ENCODE data around the gene VDAC1.

VDAC1 gene

DNA sequence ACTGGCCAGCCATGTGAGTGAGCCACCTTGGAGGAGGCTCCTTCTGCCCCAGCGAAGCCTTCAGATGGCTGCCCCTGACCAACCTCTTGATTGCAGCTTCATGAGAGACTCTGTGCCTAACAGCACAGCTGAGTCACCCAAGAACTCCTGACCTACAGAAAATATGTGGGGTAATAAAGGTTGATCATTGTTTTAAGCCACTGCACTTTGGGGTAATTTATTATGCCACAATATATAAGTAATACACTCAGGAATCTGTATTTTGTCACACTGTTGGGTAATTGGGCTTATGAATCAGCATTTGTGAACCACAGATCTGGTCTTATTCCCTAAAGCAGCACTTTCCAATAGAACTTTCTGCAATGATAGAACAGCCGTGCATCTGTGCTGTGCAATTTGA, 24.4 kb upstream of the VDAC1 start:
- Mint-ChIP-seq H3K4me3 (no peak overlapping the region), H3K36me3 (no peaks in the 10 kb centered on the region), H3K4me1 (peaks cover 9% of the 10 kb centered on the region), H3K27ac (no peak overlapping the region), H3K27me3 (no peaks in the 10 kb centered on the region), H3K9me3 (no peaks in the 10 kb centered on the region)

DNA sequence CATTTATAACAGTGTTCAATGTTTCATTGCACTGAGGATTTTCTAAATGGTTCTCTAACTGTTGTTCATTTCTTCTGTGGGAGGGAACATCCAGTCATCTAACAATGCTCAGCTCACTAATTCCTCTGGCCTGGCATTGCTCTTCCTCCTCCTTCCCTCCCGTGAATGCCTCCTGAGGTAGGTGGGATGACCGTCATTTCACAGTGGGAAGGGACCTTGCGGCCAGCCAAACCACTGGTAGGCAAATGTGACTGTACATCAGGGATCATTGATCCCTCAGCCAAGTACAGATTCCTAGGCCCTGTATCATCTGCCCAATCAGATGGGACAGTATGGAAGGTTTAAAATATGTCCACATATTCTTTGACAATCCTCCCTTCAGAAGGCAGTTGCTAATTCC, 23.7 kb upstream of the VDAC1 start:
- Mint-ChIP-seq H3K27ac (no peak overlapping the region), H3K4me1 (peaks cover 9% of the 10 kb centered on the region)

DNA sequence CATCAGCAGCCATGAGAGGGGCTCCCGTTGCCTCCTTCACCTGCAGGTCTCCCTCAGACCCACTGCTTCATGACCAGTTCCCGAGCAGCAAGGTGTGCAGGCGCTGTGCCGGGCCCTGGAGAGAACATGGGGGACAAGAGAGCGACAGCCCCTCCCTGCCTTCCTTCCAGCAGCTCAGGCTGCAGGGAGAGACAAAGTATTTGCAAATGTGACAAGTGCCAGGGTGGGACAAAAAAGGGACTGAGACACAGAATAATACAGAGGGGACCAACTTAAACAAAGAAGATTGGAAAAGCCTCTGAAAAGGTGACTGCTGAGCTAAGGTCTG, 22.5 kb upstream of the VDAC1 start:
- H3K27me3 Mint-ChIP-seq: no peaks in the 10 kb centered on the region
- H3K27ac Mint-ChIP-seq: no peak overlapping the region
- H3K4me3 Mint-ChIP-seq: no peak overlapping the region
- H3K4me1 Mint-ChIP-seq: peaks cover 8% of the 10 kb centered on the region
- H3K9me3 Mint-ChIP-seq: no peaks in the 10 kb centered on the region
- no peaks in the 10 kb centered on the region for H3K36me3 Mint-ChIP-seq

More for the DNA sequence above, 23.7 kb upstream of the VDAC1 start:
- Mint-ChIP-seq H3K27me3 (no peaks in the 10 kb centered on the region), H3K36me3 (no peaks in the 10 kb centered on the region), H3K4me3 (no peak overlapping the region), H3K9me3 (no peaks in the 10 kb centered on the region)

DNA sequence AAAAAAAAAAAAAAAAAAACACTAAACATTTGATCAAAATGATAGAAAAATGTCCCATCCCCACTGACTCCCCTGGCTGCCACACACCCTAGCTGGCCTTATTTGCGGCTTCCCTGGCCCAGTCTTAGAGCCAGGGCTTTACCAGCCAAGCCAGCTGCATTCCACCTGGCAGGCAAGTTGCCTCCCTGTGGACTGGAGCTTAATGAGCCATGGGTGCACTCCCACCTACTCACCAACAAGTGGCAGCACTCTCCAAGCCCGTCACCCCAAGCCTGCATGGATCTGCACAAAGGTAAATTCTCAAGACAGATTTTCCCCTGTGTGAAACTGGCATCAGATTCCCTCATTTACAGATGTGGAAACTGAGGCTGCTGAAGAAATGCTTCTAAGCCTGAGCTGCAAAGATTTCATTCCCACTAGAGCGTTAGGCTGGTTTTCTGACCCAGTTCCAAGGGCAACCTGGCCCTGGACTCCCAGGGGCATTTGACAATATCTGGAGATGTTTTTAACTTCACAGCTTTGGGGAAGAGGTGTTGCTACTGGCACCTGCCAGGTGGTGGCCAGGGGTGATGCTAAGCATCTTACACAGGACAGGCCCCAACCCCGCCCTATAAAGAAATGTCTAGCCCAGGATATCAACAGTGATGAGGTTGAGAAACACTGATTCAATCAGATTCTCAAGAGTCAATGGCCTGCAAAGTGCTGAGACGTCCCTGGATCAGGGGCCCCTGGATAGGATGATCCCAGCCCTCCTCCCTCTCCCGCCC, 21.9 kb upstream of the VDAC1 start:
- Mint-ChIP-seq H3K4me1 (peaks cover 5% of the 10 kb centered on the region), H3K27me3 (no peaks in the 10 kb centered on the region), H3K9me3 (no peaks in the 10 kb centered on the region), H3K27ac (peak overlapping the region; percentile 78), H3K4me3 (no peak overlapping the region), H3K36me3 (no peaks in the 10 kb centered on the region)

DNA sequence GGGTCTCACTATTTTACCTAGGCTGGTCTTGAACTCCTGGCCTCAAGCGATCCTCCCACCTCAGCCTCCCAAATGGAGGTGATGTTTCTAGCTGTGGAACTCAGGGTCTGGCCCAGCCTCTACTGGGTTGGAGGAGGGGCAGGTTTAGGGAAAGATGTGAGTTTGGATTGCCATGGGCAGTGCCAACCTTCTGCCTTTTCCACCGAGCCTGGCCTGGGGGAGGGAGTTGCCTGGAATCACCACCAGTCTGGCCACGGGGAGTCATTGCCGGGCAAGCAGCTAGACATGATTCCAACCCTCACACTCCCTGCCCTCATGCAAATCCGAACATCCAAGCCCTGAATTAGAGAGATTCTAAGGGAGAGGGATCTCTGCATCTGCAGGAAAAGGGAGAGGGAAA, 21.0 kb upstream of the VDAC1 start:
- Mint-ChIP-seq H3K27me3 (no peaks in the 10 kb centered on the region), H3K4me3 (no peak overlapping the region), H3K27ac (no peak overlapping the region), H3K36me3 (no peaks in the 10 kb centered on the region), H3K9me3 (no peaks in the 10 kb centered on the region), H3K4me1 (peaks cover 5% of the 10 kb centered on the region)

DNA sequence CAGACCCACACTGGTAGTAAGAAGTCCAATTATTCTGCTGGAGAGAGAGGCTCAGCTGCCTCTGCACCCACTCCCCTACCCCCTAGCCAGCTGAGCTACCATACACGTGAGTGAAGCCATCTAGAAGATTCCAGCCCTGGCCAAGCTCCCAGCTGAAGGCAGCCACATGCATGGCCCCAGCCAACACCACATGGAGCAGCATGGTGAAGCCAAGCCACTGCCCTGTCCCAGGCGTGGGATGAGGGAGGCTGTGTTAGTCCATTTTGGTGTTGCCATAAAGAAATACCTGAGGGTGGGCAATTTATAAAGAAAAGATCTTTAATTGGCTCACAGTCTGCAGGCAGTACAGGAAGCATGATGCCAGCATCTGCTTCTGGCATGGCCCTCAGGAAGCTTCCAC, 20.0 kb upstream of the VDAC1 start:
- Mint-ChIP-seq H3K9me3 (no peaks in the 10 kb centered on the region), H3K4me1 (peaks cover 5% of the 10 kb centered on the region), H3K4me3 (no peak overlapping the region), H3K27ac (no peak overlapping the region), H3K36me3 (no peaks in the 10 kb centered on the region), H3K27me3 (no peaks in the 10 kb centered on the region)

DNA sequence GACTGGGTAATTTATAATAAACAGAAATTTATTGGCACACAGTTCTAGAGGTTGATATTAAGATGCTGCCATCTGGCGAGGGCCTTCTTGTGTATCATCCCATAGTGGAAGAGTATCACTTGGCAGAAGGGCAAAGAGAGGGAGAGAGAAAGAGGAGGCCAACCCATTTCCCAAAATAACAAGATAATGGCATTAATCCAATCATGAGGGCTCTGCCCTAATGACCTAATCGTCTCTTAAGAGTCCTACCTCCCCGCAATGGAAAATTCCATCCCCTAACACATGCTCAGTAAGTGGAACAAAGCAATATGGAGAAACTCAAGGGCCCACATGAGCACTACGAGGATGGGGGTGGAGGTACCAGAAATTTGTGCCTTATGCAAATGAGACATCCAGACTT, 17.6 kb upstream of the VDAC1 start:
- Mint-ChIP-seq H3K9me3 (no peaks in the 10 kb centered on the region), H3K36me3 (no peaks in the 10 kb centered on the region), H3K27me3 (no peaks in the 10 kb centered on the region), H3K4me1 (peaks cover 5% of the 10 kb centered on the region), H3K27ac (no peak overlapping the region), H3K4me3 (no peak overlapping the region)

DNA sequence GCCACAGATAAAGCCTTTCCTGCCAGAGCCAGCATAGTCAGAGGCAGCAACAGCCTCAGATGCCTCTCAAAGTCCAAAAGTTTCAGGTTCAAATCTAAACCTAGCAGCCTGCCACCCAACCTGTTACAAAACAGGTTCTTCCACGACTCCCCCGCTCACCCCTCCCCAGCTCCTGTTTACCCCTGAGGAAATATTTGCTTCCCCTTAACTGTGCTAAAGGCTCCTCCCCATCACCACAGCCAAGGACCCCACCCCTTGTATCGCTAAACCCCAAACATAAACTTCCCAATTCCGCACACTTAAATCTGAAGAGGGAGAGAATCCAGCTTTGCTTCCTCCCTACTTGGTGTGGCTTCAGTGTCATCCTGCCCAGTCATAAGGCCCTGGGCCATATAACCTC, 15.4 kb upstream of the VDAC1 start:
- Mint-ChIP-seq H3K27me3 (no peaks in the 10 kb centered on the region), H3K4me1 (no peaks in the 10 kb centered on the region), H3K4me3 (no peak overlapping the region), H3K27ac (no peak overlapping the region), H3K9me3 (no peaks in the 10 kb centered on the region), H3K36me3 (no peaks in the 10 kb centered on the region)

DNA sequence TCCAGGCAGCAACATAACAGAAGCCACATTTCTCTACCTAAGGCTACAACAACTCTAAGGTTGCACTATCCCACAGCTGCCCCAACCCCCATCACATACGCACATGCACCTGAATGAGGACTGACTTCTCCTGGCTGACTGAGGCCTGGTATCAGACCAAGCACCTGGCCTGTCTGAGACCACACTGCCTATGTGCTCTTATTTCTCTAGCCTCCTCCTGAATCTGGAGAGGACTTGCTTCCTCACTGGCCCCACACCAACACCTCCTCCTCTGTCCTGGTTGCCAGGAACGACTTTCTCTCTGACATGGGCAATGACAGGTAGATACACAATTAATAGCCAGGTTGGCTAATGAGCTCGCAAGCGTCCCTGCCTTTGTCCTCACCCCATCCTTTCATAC, 14.9 kb upstream of the VDAC1 start:
- Mint-ChIP-seq H3K27ac (no peak overlapping the region), H3K4me3 (no peak overlapping the region), H3K36me3 (no peaks in the 10 kb centered on the region), H3K9me3 (no peaks in the 10 kb centered on the region), H3K4me1 (no peaks in the 10 kb centered on the region), H3K27me3 (no peaks in the 10 kb centered on the region)

DNA sequence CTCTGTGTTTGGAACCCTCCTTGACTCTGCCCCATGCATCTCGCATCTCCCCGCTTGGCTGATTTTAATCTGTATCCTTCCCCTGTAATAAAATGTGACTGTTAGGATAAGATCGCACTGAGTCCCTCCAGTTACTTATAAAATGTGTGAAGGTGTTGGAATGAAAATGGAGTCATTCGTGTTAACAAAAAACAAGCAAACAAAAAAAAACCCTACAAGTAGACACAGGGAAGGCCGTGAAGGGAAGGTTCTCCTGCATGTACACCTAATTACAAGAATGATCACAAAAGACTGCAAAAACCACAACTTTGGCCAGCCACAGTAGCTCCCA, 14.2 kb upstream of the VDAC1 start:
- no peaks in the 10 kb centered on the region for H3K9me3 Mint-ChIP-seq
- no peaks in the 10 kb centered on the region for H3K36me3 Mint-ChIP-seq
- H3K4me1 Mint-ChIP-seq: no peaks in the 10 kb centered on the region
- no peaks in the 10 kb centered on the region for H3K27me3 Mint-ChIP-seq
- no peak overlapping the region for H3K27ac Mint-ChIP-seq
- H3K4me3 Mint-ChIP-seq: no peak overlapping the region

DNA sequence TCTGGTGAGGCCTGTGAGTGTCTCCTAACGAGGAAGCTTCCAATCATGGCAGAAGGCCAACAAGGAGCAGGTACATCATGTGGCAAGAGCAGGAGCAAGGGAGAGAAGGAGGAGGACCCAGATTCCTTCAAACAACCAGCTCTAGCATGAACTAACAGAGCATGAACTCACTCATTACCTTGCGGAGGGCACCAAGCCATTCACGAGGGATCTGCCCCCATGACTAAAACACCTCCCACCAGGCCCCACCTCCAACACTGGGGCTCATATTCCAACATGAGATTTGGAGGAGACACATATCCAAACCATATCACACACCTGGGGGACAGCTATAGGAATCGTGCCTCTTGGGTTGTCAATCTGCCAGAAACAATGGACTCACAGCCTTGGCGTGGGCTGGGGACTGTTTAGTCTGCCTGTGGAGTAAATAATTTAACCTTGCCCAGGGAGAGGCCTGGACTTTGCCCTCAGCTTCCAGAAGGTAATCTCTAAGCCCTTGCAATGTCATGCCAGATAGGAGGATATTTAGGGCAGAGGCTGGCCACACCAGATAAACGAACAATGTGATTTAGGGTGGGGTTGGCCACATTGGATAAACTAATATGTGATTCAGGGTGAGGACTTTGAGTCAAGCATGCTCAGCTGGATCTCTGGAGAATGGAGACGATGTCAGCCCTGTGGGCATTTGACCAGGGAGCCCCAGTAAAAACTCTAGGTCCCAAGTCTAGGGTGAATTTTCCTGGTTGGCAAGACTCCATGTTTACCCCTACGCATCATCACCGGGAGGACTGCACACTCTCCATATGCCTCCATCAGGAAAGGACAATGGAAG, 13.6 kb upstream of the VDAC1 start:
- Mint-ChIP-seq H3K27me3 (no peaks in the 10 kb centered on the region), H3K9me3 (no peaks in the 10 kb centered on the region)

DNA sequence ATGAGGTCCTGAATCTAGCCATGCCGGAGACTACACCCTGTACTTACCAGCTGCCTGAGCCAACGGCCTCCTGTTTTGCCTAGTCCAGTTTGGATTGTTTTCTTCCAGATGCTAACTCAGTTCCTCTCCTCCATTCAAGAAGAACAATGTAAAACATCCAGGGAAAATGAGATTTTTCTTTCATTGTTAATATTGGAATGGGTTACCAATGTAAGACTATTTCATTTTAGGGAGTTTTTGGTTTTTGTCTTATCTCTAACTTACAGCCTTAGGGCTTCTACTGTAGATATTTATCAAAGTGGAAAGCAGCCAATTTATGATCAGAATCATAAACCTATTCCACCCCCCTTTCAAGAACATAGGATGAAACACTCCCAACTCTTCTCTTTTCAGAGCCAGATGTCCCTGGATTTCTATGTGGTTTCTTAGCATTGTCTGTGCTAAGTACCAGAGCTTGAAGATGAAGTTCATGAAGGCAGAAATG, 3.5 kb upstream of the VDAC1 start:
- Mint-ChIP-seq H3K4me3 (no peak overlapping the region), H3K36me3 (peaks cover 2% of the 10 kb centered on the region), H3K27ac (no peak overlapping the region)

More for the DNA sequence above, 13.6 kb upstream of the VDAC1 start:
- Mint-ChIP-seq H3K4me1 (no peaks in the 10 kb centered on the region), H3K27ac (no peak overlapping the region), H3K4me3 (no peak overlapping the region), H3K36me3 (no peaks in the 10 kb centered on the region)

DNA sequence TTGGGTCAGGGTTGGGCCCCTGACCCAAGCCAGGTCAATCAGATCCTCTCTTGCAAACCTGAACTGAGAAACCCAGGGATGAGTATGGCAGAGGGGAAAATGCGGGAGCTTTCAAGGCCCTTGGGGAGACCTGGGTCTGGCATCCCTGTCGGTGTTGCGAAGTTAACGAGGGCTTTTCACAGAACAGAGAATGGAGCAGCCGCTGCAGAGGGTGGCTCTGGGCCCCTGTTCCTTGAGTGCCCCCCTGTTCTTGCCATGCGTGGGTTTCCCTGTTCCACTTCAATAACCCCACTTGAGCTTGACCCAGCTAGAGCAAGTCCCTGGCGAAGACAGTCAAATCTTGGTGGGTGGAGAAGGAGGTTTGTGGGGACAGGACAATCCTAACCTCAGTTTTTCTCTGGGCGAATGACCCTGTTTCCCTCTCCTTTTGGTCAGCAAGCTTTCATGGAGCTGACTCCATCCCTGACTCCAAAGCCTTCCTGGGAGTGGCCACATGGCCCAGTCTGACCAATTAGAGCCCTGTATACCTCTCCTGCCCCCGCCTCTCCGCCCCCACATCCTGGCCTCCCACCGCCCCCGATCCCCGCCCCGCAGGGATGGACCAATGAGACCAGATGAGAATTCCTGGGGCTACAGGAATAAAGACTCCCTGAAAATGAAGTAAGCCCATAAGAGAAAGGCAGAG, 2.9 kb upstream of the VDAC1 start:
- no peak overlapping the region for H3K4me3 Mint-ChIP-seq
- H3K27ac Mint-ChIP-seq: no peak overlapping the region
- peaks cover 16% of the 10 kb centered on the region for H3K4me1 Mint-ChIP-seq
- H3K36me3 Mint-ChIP-seq: peaks cover 3% of the 10 kb centered on the region
- H3K27me3 Mint-ChIP-seq: no peaks in the 10 kb centered on the region
- H3K9me3 Mint-ChIP-seq: no peaks in the 10 kb centered on the region

More for the DNA sequence above, 3.5 kb upstream of the VDAC1 start:
- no peaks in the 10 kb centered on the region for H3K27me3 Mint-ChIP-seq
- no peaks in the 10 kb centered on the region for H3K9me3 Mint-ChIP-seq
- peaks cover 11% of the 10 kb centered on the region for H3K4me1 Mint-ChIP-seq

DNA sequence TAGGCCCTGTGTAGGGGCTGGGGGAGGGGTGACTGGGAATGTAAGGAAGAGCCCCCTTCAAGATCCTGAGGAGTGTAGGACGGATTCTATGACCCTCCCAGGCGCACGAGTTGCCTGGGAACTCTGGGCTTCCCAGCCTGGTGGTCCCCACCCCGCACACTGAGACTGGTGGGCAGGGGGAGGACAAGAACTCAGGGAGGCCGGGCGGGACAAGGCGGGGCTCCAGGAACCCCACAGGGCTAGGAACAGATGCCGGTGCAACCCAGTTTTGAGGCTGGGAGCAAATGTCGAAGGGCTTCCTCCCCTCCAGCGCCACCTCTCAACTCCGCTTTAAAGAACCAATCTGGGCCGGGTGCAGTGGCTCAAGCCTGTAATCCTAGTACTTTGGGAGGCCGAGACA, 1.3 kb upstream of the VDAC1 start:
- Mint-ChIP-seq H3K4me1 (peaks cover 30% of the 10 kb centered on the region), H3K4me3 (peak overlapping the region; percentile 90), H3K9me3 (no peaks in the 10 kb centered on the region), H3K27ac (peak overlapping the region; percentile 70), H3K36me3 (peaks cover 8% of the 10 kb centered on the region), H3K27me3 (no peaks in the 10 kb centered on the region)

DNA sequence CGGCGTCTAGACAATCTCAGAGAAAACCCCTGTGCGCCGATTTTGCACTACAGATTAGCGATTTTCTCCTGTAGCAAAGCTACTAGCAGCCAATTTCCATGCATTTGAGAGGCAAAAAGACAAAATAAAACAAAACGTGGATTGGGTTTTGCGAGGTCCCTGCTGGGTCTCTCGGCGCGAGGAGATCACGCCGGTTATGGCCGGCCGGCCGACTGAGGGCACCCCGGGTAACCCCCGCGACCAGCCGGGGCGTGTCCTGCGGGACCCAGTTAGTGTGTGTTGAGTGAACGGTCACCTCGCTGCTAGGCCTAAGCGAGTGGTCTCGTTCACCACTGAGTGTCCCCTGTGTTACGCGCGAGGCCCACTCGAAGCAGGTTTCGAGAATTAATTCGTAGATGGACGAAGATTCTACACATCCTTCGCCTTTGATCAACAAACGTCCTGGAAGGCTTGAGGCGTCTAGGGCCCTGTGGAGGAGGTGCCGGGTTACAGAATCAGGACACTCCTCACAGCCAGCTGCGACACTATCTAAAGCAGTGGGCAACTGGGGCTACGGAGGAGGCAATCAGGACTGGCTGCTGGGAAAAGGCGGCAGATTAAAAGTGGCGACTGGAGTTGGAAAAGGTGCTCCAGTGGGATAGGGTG, 764 bp upstream of the VDAC1 start:
- Mint-ChIP-seq H3K9me3 (no peaks in the 10 kb centered on the region), H3K4me1 (peaks cover 35% of the 10 kb centered on the region), H3K36me3 (peaks cover 8% of the 10 kb centered on the region), H3K27ac (peak overlapping the region; percentile 93), H3K4me3 (peak overlapping the region; percentile 90), H3K27me3 (no peaks in the 10 kb centered on the region)
